Measurements from ENCODE around the gene TMEM94. TPM values are rescaled to one million over a fixed set of nuclear protein-coding genes. Genes with fewer than 3 reads are reported as not detected.

Gene TMEM94
- total and polyA plus RNA-seq, 3 donors from 2014 or later = 128 to 171 (median 151) TPM

- no peaks in the 10 kb centered on the region for H3K36me3 ChIP-seq (ENCODE audit: low read depth, missing control alignments)
- DNase-seq = no peak
- WGBS, 2 donors = 60 to 68% methylated on average over 4 of the region's 4 CpGs
- H3K4me3 ChIP-seq = no peak overlapping the region
- no peak overlapping the region for H3K27ac ChIP-seq
- TF ChIP-seq CTCF (IDR thresholded peaks at IDR 0.05) (no peak), POLR2A (IDR thresholded peaks at IDR 0.05) (no peak)
- no peaks in the 10 kb centered on the region for H3K9me3 ChIP-seq
- H3K4me1 ChIP-seq = no peaks in the 10 kb centered on the region
- intact Hi-C loops (cut with DNase I; ENCODE audit: low total_unique reads) = no loop called here
- no peaks in the 10 kb centered on the region for H3K27me3 ChIP-seq
Observed at GRCh38 chr17:75540923-75541503, 84.6 kb downstream of the TMEM94 start.

GRCh38 chr17:75542229-75542628 lies 85.8 kb downstream of the TMEM94 start:
- no peak overlapping the region for H3K4me3 ChIP-seq
- WGBS, 2 donors = 93 to 98% methylated on average over 7 to 8 of the region's 8 CpGs
- intact Hi-C loops (cut with DNase I; ENCODE audit: low total_unique reads) = no loop called here
- H3K27ac ChIP-seq = no peak overlapping the region
- TF ChIP-seq CTCF (IDR thresholded peaks at IDR 0.05) = no peak
- no peak for TF ChIP-seq POLR2A (IDR thresholded peaks at IDR 0.05)
- H3K36me3 ChIP-seq (ENCODE audit: low read depth, missing control alignments) = no peaks in the 10 kb centered on the region
- H3K4me1 ChIP-seq = no peaks in the 10 kb centered on the region
- H3K9me3 ChIP-seq = no peaks in the 10 kb centered on the region
- no peaks in the 10 kb centered on the region for H3K27me3 ChIP-seq
- no peak for DNase-seq

- no peaks in the 10 kb centered on the region for H3K27me3 ChIP-seq
- TF ChIP-seq POLR2A (IDR thresholded peaks at IDR 0.05) (no peak), CTCF (IDR thresholded peaks at IDR 0.05) (no peak)
- no peak for DNase-seq
- H3K36me3 ChIP-seq (ENCODE audit: low read depth, missing control alignments) = no peaks in the 10 kb centered on the region
- no peaks in the 10 kb centered on the region for H3K9me3 ChIP-seq
- H3K4me3 ChIP-seq = no peak overlapping the region
- no peaks in the 10 kb centered on the region for H3K4me1 ChIP-seq
- H3K27ac ChIP-seq = no peak overlapping the region
- WGBS, 2 donors = 85 to 89% methylated on average over 8 to 14 of the region's 15 CpGs
- intact Hi-C loops (cut with DNase I; ENCODE audit: low total_unique reads) = no loop called here
Observed at GRCh38 chr17:75542728-75543336, 86.4 kb downstream of the TMEM94 start.

GRCh38 chr17:75544250-75544649 lies 87.8 kb downstream of the TMEM94 start:
- H3K27ac ChIP-seq = no peak overlapping the region
- WGBS, 2 donors = 88 to 92% methylated on average over 8 of the region's 8 CpGs
- no peak for TF ChIP-seq POLR2A (IDR thresholded peaks at IDR 0.05)
- no peaks in the 10 kb centered on the region for H3K9me3 ChIP-seq
- no peaks in the 10 kb centered on the region for H3K4me1 ChIP-seq
- no peaks in the 10 kb centered on the region for H3K27me3 ChIP-seq
- H3K36me3 ChIP-seq (ENCODE audit: low read depth, missing control alignments) = no peaks in the 10 kb centered on the region
- DNase-seq = no peak
- intact Hi-C loops (cut with DNase I; ENCODE audit: low total_unique reads) = no loop called here
- H3K4me3 ChIP-seq = no peak overlapping the region

GRCh38 chr17:75546181-75546580 lies 89.7 kb downstream of the TMEM94 start:
- Histone ChIP-seq H3K36me3 (ENCODE audit: low read depth, missing control alignments) (no peaks in the 10 kb centered on the region), H3K27ac (no peak overlapping the region), H3K4me1 (no peaks in the 10 kb centered on the region), H3K4me3 (no peak overlapping the region), H3K27me3 (no peaks in the 10 kb centered on the region), H3K9me3 (no peaks in the 10 kb centered on the region)
- intact Hi-C loops (cut with DNase I; ENCODE audit: low total_unique reads) = no loop called here
- WGBS, 2 donors = 70 to 72% methylated on average over 13 of the region's 13 CpGs
- DNase-seq = no peak
- no peak for TF ChIP-seq POLR2A (IDR thresholded peaks at IDR 0.05)
- no peak for TF ChIP-seq CTCF (IDR thresholded peaks at IDR 0.05)

Measured in testis (tissue), 3 donors.